ENCODE data around the gene DNAJC25. TPM values are rescaled to one million over a fixed set of nuclear protein-coding genes. Genes with fewer than 3 reads are reported as not detected.

The DNAJC25 gene
- total RNA-seq, 1 donor from 2014 or later: 4.7 TPM

- no peak for DNase-seq
Observed at GRCh38 chr9:111627260-111627963, 3.7 kb upstream of the DNAJC25 start.

GRCh38 chr9:111628411-111628810 lies 2.7 kb upstream of the DNAJC25 start:
- DNase-seq: no peak

GRCh38 chr9:111630182-111630963 lies 761 bp upstream of the DNAJC25 start:
- no peak for DNase-seq

DNA sequence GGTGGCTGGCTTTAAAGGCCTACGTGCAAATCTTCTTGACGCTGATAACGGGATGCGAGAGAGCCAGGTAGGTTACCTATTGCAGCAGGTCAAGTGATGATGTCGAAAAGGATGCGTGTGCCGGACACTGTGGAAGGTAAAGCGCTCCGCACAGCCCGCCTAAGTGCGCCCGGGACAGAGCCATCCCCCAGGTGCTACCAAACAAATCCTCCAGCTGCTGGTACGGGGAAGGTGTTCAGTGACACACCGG lies 245 bp upstream of the DNAJC25 start:
- no peak for DNase-seq

DNA sequence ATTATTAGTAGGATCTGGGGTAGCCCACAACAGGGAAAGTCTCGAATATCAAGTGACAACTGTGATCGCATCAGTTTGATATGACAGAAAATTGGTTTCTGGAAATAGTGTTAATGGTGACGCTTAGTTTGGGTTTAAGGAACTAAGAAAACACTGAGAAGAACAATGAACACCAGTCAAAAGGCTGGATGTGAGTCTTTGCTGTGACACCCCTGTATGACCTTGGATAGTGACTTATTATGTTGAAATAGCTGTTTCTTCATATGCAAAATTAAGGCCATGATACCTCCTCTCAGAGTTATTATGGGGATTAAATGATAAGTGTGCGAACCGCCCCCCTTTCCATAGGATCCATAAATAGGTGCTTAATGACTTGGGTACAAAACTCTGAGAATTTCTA lies 926 bp downstream of the DNAJC25 start:
- no peak for DNase-seq

- no peak for DNase-seq
Observed at GRCh38 chr9:111632695-111633388, 1.7 kb downstream of the DNAJC25 start.

- no peak for DNase-seq
Observed at GRCh38 chr9:111633389-111633736, 2.2 kb downstream of the DNAJC25 start.

- DNase-seq: no peak
Observed at GRCh38 chr9:111634860-111635259, 3.7 kb downstream of the DNAJC25 start.

DNA sequence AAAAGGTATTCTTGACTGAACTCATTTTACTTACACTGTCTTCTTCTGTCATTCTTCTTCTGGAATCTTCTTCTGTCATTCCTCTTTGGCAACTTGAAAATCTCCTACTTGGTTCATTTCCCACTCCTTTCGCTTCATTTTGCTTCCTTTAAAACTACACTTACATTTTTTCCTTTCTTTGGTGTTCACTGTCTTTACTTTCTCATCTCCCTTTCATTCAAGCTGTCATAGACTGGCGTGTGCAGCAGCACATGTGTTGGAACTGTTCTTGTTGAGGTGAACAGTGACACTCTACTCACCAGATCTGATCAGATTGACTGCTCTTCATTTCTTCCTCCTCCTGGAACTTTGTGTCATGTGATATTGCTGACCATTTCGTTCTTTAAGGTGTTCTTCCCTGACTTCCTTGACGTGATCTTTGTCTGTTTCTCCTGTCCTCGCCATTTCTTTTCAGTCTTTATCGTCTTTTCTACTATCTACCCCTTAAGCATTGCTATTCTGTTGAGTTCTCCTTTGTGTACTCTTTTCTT lies 6.4 kb downstream of the DNAJC25 start:
- DNase-seq: no peak

GRCh38 chr9:111644195-111644772 lies 13.2 kb downstream of the DNAJC25 start:
- no peak for DNase-seq

- DNase-seq: no peak
Observed at GRCh38 chr9:111645806-111646205, 14.7 kb downstream of the DNAJC25 start.

GRCh38 chr9:111646417-111646816 lies 15.3 kb downstream of the DNAJC25 start:
- no peak for DNase-seq

DNA sequence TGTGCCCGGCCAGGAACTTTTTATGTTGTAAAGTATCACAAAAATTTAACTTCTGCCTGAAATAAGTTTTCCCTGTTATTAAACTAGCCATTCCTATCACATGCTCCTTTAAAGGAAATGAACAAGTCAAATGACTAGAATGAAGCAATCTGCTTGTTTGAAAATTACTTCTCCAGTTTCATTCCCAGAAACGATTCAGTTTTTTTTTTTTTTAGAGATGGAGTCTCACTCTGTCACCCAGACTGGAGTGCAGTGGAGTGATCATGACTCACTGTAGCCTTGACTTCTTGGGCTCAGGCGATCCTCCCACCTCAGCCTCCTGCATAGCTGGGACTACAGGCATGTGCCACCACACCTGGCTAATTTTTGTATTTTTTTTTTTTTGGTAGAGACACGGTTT lies 16.9 kb downstream of the DNAJC25 start:
- DNase-seq: no peak

GRCh38 chr9:111649016-111649415 lies 17.9 kb downstream of the DNAJC25 start:
- no peak for DNase-seq

- DNase-seq: no peak
Observed at GRCh38 chr9:111657051-111657450, 25.9 kb downstream of the DNAJC25 start.

GRCh38 chr9:111658943-111659342 lies 27.8 kb downstream of the DNAJC25 start:
- no peak for DNase-seq

GRCh38 chr9:111659691-111660090 lies 28.6 kb downstream of the DNAJC25 start:
- DNase-seq: no peak

DNA sequence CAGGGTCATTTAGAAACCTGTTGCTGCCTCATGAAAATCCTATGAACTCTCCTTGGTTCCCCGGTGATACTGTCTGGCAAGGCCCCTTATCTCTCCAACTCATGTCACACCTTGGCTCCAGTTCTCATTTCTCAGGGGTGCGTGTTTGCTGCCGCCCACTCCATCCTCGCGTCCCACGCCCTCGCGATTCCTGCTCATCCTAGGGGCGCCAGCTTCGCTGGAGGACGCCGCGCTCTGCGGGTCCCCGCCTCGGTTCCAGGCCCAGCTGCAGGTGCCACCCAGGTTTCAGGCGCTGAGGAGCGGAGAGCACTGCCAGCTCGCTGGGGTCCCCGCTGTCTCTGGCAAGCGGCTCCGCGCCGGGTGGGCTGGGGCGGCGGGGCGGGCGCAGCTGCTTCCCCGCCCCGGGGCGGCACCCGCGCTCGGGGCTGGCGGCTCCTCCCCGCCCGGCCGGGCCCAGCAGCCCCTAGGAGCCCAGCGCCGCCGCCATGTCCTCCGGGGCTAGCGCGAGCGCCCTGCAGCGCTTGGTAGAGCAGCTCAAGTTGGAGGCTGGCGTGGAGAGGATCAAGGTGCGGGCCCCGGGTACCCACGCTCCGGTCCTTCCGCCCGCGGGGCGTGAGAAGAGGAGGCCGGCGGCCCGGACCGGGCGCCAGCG lies 30.1 kb downstream of the DNAJC25 start, which contains the start of gene GNG10:
Gene GNG10 (plus strand): TSS at position 456 of the 652 bp plus-strand sequence. CDS start 30 bp downstream, at position 486.
- DNase-seq: peak; percentile 30

- peak; percentile 42 for DNase-seq
Observed at GRCh38 chr9:111661802-111662521, 30.8 kb downstream of the DNAJC25 start.

- DNase-seq: no peak
Observed at GRCh38 chr9:111662576-111663300, 31.6 kb downstream of the DNAJC25 start.

GRCh38 chr9:111663301-111663823 lies 32.2 kb downstream of the DNAJC25 start:
- no peak for DNase-seq

Data from occipital lobe (tissue), 2 donors.